RCC 7860 (cell line): ENCODE measurements around the gene OGFR.
"Not testable (repeated sequence)": the region's sequence is repeated elsewhere in the genome, so short reads cannot be mapped to it uniquely, and the experiment has no call there.

Source experiments
- DNase-seq: peaks from one replicate; pipeline ENCODE4 v3.0.0-alpha.2; 2015; ENCODE audit warnings: low spot score
- FAIRE-seq: peaks from 2 replicates; lab custom pipeline; 2012; peaks lifted over from hg19 to GRCh38; lab: Jason Lieb, UNC

The OGFR gene

DNA sequence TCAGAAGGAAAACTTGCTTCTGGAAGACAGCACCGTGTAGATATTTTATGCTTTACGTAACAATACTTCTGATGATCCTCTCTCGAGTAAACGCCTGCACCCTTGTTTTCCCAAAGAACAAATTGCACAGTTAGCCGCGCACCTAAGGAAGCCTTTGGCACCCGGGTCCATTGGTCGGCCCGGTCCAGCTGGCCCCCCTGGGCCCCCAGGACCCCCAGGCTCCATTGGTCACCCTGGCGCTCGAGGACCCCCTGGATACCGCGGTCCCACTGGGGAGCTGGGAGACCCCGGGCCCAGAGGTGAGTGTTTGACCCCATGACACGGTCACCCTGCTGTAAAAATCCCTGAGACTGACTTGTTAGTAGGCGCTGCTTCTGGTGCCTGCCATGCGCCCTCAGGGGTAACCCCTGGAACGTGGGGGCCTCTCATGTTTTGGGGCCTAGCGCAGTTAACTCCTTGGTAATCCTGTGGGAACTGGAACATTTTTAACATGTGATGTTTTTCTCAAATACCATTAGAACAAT, 32.4 kb downstream of the OGFR start:
- no peak for FAIRE-seq
- DNase-seq = no peak

DNA sequence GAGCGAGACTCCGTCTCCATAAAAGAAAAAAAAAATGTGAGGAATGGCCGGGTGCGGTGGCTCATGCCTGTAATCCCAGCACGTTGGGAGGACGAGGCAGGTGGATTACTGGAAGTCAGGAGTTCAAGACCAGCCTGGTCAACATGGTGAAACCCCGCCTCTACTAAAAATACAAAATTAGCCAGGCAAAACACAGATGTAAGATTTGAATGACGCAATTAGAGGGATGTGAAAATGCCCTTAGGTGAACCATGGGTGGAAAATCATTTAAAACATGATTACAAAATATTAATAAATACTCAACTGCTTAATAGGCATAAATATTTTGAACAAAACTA, 33.1 kb downstream of the OGFR start:
- DNase-seq = no peak
- FAIRE-seq = no peak

DNA sequence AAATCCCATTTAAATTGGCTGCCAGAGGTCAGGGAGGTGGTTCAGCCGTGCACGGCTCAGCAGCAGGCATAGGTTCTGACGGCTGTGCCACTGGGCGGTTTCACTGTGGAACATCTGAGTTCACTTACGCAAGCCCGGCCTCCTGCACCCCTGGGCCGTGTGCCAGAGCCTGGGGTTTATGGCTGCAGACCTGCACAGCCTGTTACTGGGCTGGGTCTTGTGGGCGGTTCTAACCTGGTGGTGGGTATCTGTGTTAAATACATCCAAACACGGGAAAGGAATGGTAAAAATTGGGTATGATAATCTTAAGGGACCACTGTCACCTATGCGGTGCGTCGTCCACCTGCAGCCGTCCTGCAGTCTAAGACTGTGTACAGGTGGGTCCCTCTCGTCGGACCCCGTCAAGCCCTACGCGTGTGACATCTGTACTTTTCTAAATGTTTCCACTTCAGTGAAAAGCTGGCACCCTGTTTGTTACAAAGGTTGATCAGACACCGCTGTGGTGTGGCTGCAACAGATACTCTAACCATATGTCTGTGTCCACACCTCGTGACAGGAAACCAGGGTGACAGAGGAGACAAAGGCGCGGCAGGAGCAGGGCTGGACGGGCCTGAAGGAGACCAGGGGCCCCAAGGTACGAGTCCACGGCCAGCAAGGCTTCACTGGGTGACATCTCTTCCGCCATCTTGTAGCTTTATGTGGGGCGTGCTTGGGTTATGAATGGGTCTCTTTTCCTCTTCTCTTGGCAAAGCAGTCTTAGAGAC, 33.7 kb downstream of the OGFR start:
- FAIRE-seq (no peak), DNase-seq (no peak)

DNA sequence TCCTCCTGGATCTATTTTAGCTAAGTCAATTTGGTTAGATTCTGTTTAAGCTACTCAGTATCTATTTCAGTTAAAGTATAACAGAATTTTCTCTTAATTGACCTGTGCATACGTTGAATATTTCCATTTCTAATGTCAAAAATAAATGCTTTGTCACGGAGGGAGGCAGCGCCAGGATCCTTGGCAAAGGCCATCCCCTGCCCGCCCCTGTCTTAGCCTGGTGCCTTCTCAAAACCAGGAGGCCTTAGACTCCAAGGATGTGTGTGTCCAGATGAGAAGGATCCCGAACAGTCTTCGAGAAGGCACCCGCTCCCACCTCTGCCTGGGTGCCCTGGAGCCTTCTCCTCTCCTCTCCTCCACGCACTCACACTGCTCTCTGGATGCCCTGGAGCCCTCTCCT, 34.6 kb downstream of the OGFR start:
- DNase-seq = no peak
- FAIRE-seq = no peak

DNA sequence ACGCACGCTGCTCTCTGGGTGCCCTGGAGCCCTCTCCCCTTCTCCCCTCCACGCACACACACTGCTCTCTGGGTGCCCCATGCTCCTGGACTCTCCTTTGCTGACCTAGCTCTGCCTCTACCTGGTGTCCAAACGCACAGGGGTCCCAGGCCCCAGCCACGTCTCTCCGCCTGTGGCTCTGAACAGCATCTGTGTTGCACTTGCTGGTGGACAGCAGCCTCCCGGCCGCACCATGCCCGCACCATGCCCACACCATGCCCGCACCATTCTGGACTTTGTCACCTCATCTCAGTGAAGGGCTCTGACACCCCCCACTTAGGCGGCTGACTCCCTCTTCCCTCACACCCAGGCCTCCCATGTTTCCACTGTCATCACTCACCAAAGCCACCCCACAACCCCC, 35.2 kb downstream of the OGFR start:
- DNase-seq (no peak), FAIRE-seq (no peak)

DNA sequence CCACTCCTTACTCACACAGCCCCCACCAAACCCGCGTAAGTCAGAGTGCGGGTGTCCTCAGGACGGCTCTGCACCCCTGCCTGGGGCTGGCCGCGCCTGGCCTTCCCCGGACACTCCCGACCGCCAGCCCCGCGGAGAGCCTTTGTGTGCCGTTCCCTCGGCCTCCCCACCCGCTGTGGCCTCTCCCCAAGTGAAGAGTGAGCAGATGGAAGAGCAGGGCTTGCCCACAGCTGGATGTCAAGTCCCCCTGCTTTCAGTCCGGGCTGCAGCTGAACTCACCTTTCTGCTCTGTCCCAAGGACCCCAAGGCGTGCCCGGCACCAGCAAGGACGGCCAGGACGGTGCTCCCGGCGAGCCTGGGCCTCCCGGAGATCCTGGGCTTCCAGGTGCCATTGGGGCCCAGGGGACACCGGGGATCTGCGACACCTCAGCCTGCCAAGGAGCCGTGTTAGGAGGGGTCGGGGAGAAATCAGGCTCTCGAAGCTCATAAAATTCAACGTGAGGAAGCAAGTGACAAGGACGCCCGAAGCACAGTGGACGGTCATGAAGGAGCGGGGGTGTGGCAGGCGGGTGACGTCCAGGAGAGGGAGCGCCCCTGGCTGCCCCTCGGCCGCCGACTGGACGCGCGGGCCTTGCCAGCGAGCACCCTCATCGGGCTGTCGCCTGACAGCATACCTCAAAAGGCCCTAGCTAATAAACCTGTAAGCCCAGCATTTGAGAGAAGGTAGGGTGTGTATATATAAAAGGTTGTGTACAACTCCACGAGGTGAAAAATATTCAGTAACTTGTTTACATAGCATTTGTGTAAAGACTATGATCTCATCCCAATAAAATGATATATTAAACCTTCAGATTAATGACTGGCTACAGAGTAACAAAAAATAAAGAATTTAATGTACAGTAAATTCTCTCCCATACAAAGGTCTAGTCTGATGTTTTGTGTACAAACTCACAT, 35.9 kb downstream of the OGFR start:
- DNase-seq (no peak), FAIRE-seq (no peak)

DNA sequence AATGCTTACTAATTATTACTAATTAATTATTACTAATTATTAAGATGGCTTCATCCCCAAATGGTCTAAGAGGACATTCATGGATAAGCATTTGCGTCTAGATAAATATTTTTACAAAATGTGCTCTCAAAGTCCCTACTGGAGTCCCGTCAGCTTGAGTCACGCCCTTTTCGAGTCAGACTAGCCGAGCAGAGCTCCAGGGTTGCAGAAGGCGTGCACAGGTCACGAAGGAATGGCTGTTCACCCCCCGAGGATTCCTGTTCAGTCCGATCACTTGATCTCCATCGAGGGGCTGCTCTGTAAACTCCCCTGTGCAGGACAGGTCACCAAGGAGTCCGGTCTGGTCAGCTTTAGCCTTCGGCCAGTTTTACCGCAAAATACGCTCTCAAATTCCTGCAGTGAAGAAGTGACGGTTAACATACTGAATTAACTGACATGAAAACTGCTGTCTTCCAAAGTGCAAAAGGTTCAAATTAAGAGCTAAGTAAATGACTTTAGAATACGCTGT, 37.1 kb downstream of the OGFR start:
- DNase-seq (no peak), FAIRE-seq (no peak)

DNA sequence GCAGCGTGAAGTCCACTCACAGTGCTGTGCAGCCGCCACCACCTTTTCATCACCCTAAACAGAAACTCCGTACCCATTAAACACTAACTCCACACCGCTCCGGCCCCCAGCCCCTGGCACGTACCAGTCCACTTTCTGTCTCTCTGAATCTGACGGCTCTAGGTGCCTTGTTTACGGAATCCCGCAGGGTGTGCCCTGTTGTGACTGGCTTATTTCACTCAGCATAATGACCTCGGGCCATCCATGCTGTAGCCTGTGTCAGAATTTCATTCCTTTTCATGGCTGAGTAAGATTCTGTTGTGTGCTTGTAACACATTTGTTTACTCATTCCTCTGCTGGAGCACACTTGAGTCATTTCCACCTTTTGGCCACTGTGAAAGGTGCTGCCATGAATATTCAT, 39.0 kb downstream of the OGFR start:
- DNase-seq = no peak
- no peak for FAIRE-seq

DNA sequence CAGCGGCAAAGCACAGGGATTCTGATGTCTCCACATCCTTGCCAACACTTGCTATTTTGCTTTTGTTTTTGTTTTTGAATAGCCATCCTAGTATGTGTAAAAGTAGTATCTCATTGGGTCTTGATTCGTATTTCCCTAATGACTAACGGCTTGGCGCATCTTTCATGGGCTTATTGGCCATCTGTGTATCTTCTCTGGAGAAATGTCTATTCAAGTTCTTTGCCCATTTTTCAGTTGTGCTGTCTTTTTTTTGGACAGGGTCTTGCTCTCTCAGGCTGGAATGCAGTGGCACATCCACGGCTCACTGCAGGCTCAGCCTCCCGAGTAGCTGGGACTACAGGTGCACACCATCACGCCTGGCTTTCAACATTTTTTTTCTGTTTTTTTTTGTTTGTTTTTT, 39.5 kb downstream of the OGFR start:
- no peak for FAIRE-seq
- no peak for DNase-seq

DNA sequence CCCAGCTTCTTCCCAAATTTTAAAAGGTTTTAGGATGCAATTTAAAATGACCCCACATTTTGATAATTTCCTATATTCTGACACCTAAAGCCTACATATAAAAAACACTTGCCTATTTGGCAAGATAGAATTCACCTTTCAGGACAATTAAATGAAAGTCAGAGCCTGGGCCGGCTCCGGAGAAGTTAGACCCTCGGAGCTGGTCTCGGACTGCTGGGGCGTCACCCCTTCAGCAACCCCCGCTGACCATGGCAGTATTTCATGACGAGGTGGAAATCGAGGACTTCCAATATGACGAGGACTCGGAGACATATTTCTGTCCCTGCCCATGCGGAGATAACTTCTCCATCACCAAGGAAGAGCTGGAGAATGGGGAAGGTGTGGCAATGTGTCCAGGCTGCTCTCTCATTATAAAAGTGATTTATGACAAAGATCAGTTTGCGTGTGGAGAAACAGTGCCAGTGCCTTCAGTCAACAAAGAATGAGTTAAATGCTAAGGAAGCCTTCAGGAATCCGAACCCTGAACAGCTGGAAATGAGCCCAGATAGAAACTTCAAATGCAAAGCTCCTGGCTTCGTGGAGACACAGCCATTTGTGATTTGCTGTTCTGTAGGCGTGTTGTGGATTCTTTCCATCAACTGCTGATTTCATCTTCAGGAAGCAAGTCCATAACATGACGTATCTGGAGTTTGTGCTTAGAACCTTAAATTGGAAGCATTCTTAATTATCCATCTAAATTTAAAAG, 41.0 kb downstream of the OGFR start:
- DNase-seq (no peak), FAIRE-seq (no peak)

DNA sequence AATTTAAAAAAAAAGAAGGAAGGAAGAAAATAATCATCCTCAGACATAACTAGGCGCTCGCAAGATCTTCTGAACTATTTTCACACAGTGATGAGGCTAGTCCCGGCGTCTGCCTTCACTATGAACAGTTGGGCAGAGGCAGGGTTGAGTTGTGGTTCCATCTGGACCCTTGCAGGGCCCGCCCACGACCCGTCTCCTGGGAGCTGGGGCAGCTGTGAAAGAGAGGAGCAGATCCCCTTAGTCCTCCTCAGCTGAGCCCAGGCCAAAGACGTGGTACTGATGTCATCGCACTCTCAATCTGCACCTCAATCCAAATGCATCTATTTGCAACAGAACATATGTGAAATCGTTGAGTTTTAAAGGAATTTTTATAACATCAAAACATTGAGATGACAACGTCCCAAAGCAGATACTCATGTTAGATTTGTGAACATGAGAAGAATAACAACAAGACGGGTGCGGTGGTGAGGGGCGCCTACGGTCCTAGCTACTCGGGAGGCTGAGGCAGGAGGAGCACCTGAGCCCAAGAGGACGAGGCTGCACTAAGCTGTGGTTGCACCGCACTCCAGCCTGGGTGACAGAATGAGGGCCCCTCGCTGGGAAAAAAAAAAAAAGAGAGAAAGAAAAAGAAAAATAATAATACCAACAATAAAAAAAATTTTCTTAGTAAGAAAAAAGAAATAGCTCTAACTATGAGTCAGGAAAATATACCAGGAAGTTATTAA, 41.7 kb downstream of the OGFR start:
- DNase-seq = no peak
- FAIRE-seq = no peak

DNA sequence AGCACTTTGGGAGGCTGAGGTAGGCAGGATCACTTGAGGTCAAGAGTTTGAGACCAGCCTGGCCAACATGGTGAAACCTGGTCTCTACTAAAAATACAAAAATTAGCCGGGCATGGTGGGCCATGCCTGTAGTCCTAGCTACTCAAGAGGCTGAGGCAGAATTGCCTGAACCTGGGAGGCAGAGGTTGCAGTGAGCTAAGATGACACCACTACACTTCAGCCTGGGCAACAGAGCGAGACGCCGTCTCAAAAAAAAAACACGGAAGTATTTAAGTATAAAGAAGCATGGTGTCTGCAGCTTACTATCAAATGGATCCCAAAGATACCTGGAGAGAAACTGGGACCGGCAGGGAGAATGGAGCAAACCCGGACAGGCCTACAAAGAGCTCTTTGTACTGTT, 44.3 kb downstream of the OGFR start:
- DNase-seq, FAIRE-seq: not testable (repeated sequence)

DNA sequence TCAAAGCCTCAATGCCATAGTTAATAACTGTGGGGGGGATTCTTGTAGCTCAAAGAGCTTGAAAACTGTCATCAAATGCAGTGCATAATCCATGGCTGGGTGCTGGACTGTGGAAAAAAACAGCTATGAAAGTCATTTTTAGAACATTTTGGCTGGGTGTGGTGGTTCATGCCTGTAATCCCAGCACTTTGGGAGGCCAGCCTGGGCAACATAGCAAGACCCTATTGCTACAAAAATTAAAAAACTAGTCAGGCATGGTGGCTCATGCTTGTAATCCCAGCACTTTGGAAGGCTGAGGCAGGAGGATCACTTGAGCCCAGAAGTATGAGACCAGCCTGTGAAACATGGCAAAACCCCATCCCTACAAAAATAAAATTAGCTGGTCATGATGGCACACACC, 44.8 kb downstream of the OGFR start:
- FAIRE-seq (no peak), DNase-seq (no peak)

DNA sequence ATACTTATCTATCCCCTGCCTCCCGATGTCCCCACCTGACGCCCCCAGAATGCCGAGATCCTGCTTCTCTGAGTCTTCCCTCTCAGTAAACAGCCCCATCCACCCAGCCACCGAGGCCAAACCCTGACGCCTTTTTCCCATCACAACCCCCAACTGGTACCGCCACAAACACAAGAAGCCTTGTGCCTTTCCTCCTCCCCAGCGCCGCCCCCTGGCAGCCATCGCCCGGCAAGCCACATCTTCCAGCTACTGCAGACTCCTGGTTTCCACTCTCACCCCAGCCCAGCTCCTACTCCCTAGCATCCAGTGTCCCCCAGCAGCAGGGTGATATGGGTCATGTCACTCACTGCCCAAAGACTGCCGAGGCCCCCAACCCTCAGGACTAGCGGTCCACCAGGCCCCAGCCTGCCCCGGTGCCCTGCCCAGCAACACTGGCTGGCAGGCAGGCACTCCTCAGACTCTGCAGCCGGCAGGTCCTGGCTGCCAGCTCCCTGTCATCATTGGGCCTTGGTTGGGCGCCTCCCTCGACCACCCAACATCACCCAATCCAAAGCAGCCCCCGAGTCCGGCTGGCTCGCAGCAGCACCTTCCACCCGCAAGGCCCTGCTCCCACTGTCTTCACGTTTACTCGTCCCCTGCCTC, 45.8 kb downstream of the OGFR start:
- no peak for DNase-seq
- no peak for FAIRE-seq

DNA sequence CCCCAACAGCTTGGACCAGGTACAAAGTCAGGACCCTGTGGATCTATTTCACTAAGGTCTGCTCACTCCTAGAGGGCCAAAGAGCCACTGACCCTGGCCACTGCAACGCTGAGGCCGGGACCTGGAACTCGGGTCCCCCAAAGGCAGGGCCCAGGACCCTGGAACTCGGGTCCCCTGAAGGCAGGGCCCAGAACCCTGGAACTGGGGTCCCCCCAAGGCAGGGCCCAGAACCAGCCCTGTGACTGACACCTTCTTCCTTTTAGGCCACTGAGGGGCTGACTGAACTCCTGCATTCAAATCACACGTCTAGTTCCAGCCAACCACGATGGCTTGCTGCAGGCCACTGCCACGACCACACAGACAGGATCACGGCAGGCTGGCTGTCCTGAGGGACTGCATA, 47.6 kb downstream of the OGFR start:
- FAIRE-seq (no peak), DNase-seq (no peak)

DNA sequence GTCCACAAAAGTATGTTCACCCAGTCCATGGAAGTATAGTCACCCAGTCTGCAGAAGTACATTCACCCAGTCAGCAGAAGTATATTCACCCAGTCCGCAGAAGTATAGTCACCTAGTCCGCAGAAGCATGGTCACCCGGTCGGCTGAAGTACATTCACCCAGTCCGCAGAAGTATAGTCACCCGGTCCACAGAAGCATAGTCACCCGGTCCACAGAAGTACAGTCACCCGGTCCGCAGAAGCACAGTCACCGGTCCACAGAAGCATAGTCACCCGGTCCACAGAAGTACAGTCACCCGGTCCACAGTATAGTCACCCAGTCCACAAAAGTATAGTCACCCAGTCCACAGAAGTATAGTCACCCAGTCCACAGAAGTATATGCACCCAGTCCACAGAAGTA, 48.2 kb downstream of the OGFR start:
- FAIRE-seq = no peak
- DNase-seq = no peak

DNA sequence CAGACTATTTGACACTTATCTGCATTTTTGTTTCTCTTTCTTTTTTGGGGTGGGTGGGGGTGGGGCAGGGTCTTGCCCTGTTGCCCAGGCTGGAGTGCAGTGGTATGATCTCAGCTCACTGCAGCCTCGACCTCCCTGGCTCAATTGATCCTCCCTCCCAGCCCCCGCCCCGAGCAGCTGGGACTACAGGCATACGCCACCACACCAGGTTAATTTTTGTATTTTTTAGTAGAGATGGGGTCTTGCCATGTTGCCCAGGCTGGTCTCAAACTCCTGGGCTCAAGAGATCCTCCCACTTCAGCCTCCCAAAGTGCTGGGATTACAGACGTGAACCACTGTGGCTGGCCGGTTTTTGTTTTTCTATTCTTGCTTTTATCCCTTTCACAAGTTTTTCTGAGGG, 48.7 kb downstream of the OGFR start:
- not testable (repeated sequence) for FAIRE-seq

DNA sequence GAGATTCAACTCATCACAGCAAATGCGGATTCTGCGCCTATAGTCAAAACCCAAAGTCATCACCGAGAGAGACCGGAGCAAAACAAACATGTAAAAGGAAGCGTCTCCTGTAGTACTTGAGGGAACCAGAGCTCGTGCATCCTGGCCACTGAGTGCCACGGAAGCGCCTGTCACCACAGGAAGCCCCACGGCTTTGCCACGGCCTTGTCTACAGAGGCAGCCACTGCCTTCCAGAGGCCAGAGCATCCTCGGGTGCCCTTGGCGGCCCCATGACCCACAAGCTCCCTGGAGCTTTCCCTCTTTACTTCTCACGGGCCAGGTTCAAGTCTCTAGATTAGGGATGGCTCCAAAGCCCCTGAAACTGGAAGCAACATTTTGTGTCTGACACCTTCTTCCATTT, 49.5 kb downstream of the OGFR start:
- FAIRE-seq (no peak), DNase-seq (no peak)

More for the DNA sequence above, 48.7 kb downstream of the OGFR start:
- DNase-seq = not testable (repeated sequence)

DNA sequence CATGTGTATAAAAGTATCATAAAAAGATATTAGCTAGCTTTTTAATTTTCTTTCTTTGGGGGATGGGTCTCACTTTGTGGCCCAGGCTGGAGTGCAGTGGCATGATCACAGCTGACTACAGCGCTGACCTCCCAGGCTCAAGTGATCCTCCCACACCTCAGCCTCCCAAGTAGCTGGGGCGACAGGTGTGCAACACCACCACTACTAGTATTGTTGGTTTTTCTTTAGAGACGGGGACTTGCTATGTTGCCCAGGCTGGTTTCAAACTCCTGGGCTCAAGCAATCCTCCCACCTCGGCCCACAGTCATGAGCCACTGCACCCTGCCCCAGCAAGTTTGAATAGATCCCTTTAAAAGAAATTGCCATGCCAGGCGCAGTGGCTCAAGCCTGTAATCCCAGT, 50.5 kb downstream of the OGFR start:
- no peak for FAIRE-seq
- DNase-seq = no peak
